ENCODE data around the gene DGCR2.
A peak's percentile ranks its signal among the peaks of the same experiment; 100 is the strongest.

DGCR2 gene

DNA sequence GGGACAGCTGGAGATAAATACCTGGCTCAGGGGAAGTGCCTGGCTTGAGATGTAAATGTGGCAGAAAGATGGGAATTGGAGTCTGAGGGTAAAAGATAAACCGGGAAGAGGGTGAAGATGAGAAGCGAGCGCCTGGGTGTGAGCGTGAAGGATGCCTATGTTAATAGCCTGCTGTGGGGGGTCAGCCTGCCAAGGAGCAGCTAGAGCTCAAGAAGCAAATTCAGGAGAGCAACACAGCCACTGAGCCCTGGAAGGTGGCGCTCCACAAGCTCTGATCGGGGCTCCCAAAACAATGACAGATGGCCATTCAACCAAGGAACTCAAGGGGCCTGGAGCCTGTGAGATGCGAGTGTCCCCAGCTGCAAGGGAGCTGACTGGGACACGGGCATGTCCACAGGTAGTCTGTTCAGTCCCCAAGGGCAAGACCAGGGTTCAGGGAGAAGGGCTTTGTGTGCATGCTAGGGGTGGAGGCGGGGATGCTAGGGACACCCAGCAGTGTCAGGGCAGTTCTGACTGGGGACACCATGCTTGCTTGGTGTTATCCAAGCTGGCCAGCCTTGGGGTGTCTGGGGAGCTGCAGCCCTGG lies 25.1 kb upstream of the DGCR2 start:
- DNase-seq (ENCODE audit: low read depth in 2 of 2) = no peak

DNA sequence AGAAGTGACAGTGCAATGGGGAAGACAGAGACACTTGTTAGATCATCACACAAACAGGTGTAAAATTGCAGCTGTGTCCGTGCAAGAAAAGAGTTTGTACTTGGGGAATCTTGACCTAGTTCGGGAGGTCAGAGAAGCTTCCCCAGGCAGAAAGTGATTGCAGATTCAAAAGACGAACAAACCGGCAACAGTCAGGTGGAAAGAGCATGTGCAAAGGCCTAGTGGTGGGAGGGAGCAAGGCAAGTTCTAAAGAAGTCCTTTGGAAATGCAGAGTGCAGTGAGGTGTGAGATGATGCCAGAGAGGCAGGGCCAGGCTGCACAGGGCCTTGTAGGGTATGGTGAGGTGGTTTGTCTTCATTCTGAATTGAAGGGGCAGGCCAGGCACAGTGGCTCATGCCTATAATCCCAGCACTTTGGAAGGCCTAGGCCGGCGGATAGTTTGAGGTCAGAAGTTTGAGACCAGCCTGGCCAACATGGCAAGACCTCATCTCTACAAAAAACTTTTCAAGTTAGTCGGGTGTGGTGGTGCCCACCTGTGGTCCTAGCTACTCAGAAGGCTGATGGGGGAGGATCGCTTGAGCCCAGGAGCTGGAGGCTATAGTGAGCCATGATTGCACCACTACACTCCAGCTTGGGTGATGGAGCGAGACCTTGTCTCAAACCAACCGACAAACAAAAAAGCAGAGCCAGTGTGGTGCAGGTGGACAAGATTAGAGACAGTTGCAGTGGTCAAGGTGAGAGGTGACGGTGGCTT lies 24.2 kb upstream of the DGCR2 start:
- DNase-seq (ENCODE audit: low read depth in 2 of 2) = no peak

- peak; percentile 24 to 28 for DNase-seq (ENCODE audit: low read depth in 2 of 2)
Measured at GRCh38 chr22:19143967-19144400, 21.8 kb upstream of the DGCR2 start.

DNA sequence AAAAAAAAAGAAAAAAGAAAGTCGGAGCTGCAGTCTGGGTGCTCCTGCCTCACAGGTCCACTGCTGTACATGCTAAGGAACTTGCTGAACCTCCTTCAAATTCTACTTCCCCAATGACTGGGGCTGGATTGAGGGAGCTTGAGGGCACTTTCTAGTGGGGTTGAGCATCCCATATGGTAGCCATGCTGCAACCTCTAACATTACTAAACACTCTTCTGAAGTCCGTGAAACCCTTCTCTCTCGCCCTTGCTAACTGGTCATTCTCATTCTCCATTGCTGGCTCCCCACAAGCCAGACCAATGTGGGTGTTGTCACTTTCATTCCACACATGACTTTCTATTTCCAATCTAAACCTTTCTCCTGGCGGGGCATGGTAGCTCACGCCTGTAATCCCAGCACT lies 21.0 kb upstream of the DGCR2 start:
- DNase-seq (ENCODE audit: low read depth in 2 of 2) = no peak

GRCh38 chr22:19142394-19142793 lies 20.2 kb upstream of the DGCR2 start:
- DNase-seq (ENCODE audit: low read depth in 2 of 2) = no peak

GRCh38 chr22:19139974-19140373 lies 17.8 kb upstream of the DGCR2 start:
- DNase-seq (ENCODE audit: low read depth in 2 of 2) = no peak

- DNase-seq (ENCODE audit: low read depth in 2 of 2) = no peak
Measured at GRCh38 chr22:19139001-19139356, 16.8 kb upstream of the DGCR2 start.

DNA sequence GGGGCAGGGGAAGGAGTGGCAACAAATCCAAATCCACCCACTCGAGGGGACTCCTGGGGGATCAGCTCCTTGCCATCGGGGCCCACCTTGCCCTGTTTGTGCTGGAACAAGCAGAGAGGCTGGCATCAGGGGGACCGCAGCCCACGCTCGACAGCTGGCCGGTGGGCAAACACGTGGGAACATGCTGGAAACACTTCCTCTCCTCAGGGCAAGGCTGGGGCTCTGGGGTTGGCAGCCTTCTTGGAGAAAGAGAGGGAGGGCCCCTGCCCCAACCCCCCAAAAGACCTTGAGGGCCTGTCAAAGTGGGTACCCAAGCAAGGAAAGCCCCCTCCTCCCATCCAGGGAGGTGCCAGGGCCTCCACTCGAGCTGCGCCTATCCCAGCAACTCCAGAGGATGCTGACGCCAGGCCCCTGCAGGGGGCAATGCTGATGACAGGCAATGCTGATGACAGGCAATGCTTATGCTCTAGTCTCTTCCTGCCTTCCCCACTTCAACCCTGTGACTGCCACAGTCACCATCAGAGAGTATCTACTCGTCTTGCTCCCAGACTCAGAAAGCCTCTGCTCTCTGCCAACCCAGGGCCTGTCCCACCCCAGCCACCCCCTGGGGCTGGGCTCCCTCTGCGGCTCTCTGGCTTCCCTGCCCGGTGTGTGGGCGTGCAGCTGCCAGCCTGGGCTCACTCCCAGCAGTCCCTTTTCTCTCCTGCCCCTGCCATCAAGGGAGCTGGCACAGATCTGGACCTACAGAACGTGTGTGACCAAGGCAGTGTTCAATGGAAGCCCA lies 16.2 kb upstream of the DGCR2 start:
- no peak for DNase-seq (ENCODE audit: low read depth in 2 of 2)

GRCh38 chr22:19137384-19138216 lies 15.4 kb upstream of the DGCR2 start:
- no peak for DNase-seq (ENCODE audit: low read depth in 2 of 2)

DNA sequence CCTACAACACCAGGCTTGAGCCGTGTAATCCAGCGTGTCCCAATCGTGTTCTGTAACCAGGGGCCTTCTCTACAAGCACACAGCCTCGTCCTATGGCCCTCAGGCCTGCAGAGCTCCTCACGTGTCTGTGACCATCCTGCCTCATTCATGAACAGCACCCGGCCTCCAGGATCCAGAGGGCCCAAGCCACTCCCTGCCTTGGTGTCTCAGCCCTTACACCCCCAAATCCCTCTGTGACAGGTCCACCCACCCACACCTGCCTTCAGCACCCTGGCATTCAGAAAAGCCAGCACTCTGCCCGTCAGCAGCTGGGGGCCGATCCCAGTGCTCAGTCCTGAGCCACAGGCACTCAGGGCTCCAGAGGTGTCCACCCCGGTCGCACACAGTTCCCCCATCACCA lies 14.7 kb upstream of the DGCR2 start:
- DNase-seq (ENCODE audit: low read depth in 2 of 2) = no peak

GRCh38 chr22:19134874-19135273 lies 12.7 kb upstream of the DGCR2 start:
- DNase-seq (ENCODE audit: low read depth in 2 of 2) = no peak

- DNase-seq (ENCODE audit: low read depth in 2 of 2) = no peak
Measured at GRCh38 chr22:19134176-19134831, 12.1 kb upstream of the DGCR2 start.

- DNase-seq (ENCODE audit: low read depth in 2 of 2) = no peak
Measured at GRCh38 chr22:19133561-19133960, 11.3 kb upstream of the DGCR2 start.

- DNase-seq (ENCODE audit: low read depth in 2 of 2) = no peak
Measured at GRCh38 chr22:19132693-19133400, 10.6 kb upstream of the DGCR2 start.

- DNase-seq (ENCODE audit: low read depth in 2 of 2) = no peak
Measured at GRCh38 chr22:19132153-19132552, 9.9 kb upstream of the DGCR2 start.

DNA sequence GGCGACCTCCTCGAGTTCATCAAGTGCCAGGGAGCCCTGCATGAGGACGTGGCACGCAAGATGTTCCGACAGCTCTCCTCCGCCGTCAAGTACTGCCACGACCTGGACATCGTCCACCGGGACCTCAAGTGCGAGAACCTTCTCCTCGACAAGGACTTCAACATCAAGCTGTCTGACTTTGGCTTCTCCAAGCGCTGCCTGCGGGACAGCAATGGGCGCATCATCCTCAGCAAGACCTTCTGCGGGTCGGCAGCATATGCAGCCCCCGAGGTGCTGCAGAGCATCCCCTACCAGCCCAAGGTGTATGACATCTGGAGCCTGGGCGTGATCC lies 9.4 kb upstream of the DGCR2 start:
- DNase-seq (ENCODE audit: low read depth in 2 of 2) = no peak

GRCh38 chr22:19130959-19131684 lies 8.9 kb upstream of the DGCR2 start, which contains the start of gene TSSK2:
Gene TSSK2, plus strand, starts transcription at chr22:19131308. Its CDS starts 92 bp downstream, at chr22:19131400.
- no peak for DNase-seq (ENCODE audit: low read depth in 2 of 2)

DNA sequence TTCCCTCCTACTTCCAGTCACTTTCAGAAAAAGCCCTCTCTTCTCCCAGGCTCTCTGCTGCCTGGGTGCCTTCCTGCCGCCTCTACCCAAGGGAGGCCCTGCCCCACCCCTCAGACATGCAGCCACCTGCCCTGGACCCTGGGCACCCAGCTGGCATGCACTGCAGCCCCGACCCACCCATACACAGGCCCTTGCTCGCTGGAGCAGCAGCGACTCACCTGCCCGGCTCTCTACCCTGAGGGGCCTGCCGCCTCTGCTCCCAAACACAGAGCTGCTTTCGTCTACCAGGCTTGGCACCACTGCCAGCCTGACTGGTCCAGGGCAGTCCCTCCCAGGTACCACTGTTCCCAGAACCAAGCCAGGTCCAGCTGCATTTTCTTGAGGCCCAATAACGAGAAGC lies 7.7 kb upstream of the DGCR2 start:
- DNase-seq (ENCODE audit: low read depth in 2 of 2) = no peak

DNA sequence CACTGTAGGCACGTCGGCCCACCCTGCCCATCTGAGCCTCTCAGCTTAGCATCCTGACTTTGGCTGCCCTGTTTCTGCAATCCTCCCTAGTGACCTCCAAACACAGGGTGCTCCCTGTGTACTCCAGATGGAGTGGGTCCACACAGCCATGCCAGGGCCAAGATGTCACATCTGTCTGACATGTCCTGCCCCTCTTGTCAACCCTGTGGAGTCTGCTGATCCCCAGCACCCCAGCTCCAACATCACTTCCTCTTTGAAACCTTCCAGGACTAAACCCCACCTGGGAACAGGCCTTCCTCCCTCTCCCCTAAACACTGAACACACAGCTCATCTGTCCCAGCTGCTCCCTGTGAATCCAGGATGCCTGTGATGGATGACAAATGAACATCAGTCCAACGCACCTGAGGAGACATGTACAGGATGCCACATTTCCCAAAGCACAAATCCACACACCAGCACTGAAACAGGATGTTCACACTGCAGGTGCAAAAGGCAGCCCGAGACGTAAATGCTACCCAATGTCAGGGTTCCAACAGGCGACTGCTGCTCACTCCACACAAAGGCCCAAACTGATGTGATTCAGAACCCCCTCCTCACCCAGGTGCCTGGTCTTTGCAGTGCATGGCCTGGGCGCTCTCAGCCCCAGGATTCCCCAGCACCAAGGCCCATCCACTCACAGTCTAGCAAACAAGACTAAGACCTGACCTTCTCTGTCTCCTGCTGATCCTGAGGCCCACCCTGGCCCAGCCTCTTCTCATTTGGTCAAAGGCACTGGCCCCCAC lies 6.9 kb upstream of the DGCR2 start:
- no peak for DNase-seq (ENCODE audit: low read depth in 2 of 2)

Data from stimulated activated CD8-positive, alpha-beta memory T cell treated with anti-CD3 and anti-CD28 coated beads, Interleukin-15, amount 100 ng/mL, for 48 hours (primary cell).